Activated CD8-positive, alpha-beta memory T cell treated with anti-CD3 and anti-CD28 coated beads, Interleukin-2, amount 10 ng/mL, durations not matched to agents 7 days and 5 days (primary cell): ENCODE data around the gene RITA1. TPM values are rescaled to one million over a fixed set of nuclear protein-coding genes. Genes with fewer than 3 reads are reported as not detected.
"Not testable (repeated sequence)": the region's sequence is repeated elsewhere in the genome, so short reads cannot be mapped to it uniquely, and the experiment has no call there.

Source experiments
- ATAC-seq: fragments of 150-1000 bp; cut with Tn5 transposase; one replicate; pipeline ENCODE4 v1.10.0; 2021; ENCODE audit warnings: moderate library complexity
- CTCF ChIA-PET: fragments of 350-600 bp; sonication (Branson Sonifier 250); formaldehyde crosslinking; loops from one replicate; lab custom pipeline; 2021; ENCODE audit warnings: antibody characterized with exemption; lab: Charles Lee
- DNase-seq: peaks from one replicate; pipeline ENCODE4 v3.0.0-alpha.2; 2020
- H3K27ac Mint-ChIP-seq: one replicate; pipeline ENCODE4 v1.8.0; 2021; ENCODE audit warnings: mild to moderate bottlenecking, mixed read lengths
- H3K27me3 Mint-ChIP-seq: one replicate; pipeline ENCODE4 v1.8.0; 2021; ENCODE audit warnings: mixed read lengths
- H3K36me3 Mint-ChIP-seq: one replicate; pipeline ENCODE4 v1.8.0; 2021; ENCODE audit warnings: mild to moderate bottlenecking, mixed read lengths
- H3K4me1 Mint-ChIP-seq: one replicate; pipeline ENCODE4 v1.8.0; 2021; ENCODE audit warnings: mixed read lengths
- H3K4me3 Mint-ChIP-seq: one replicate; pipeline ENCODE4 v1.8.0; 2021; ENCODE audit warnings: mild to moderate bottlenecking, moderate library complexity, mixed read lengths
- H3K9me3 Mint-ChIP-seq: one replicate; pipeline ENCODE4 v1.8.0; 2022; ENCODE audit warnings: low read depth, mixed read lengths
- total RNA-seq, 2 experiments: library from RNA; stranded (reverse); gene quantifications; one replicate each; pipeline ENCODE4 v1.2.3, GENCODE V29; 2021

RITA1 gene
- total RNA-seq, 2 experiments from 2014 or later = 23.1 to 29.6 TPM

DNA sequence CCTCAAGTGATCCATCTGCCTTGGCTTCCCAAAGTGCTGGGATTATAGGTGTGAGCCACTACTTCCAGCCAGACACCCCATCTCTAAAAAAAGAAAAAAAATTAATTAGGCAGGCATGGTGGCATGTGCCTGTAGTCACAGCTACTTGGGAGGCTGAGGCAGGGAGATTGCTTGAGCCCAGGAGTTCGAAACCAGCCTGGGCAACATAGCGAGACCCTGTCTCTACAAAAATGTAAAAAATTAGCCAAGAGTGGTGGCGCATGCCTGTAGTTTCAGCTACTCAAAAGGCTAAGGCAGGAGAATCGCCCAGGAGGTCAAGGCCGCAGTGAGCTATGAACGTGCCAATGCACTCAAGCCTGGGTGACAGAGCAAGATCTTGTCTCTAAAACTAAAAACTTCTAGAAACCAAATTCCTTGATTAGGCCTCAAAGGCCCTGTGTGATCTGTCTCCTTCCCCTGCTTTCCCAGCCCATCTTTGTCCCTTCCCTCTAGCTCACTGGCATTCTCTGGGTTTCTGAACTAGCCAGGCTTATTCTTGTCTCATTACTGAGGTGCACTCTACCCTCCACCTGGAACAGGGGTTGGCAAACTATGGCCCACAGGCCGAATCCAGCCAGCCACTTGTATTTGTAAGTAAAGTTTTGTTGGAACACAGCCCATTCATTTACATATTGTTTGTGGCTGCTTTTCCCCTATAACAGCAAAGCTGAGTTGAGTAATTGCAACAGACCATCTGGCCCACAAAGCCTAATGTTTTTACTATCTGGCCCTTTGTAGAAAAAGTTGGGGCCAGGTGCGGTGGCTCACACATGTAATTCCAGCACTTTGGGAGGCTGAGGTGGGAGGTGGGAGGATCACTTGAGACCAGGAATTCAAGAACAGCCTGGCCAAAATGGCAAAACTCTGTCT lies 18.6 kb downstream of the RITA1 start:
- H3K27ac Mint-ChIP-seq = peak overlapping the region; percentile 61
- peaks cover 8% of the 10 kb centered on the region for H3K36me3 Mint-ChIP-seq
- no peak for ATAC-seq
- H3K27me3 Mint-ChIP-seq = no peaks in the 10 kb centered on the region
- H3K4me3 Mint-ChIP-seq = no peak overlapping the region
- no peaks in the 10 kb centered on the region for H3K9me3 Mint-ChIP-seq
- H3K4me1 Mint-ChIP-seq = peaks cover 41% of the 10 kb centered on the region
- no peak for DNase-seq
- CTCF ChIA-PET = interaction anchor here (0.9 to 2.8 kb wide), 6 partner anchors 9 to 221 kb away, joined by 3 to 12 read pairs (median 4); no protein-coding TSS in a partner anchor

- Mint-ChIP-seq H3K4me1 (peaks cover 46% of the 10 kb centered on the region), H3K27ac (no peak overlapping the region), H3K36me3 (peaks cover 8% of the 10 kb centered on the region), H3K27me3 (no peaks in the 10 kb centered on the region), H3K9me3 (no peaks in the 10 kb centered on the region), H3K4me3 (no peak overlapping the region)
- DNase-seq = no peak
- CTCF ChIA-PET = interaction anchor here (1.2 to 2.8 kb wide), 5 partner anchors 8 to 221 kb away, joined by 3 to 12 read pairs (median 3); no protein-coding TSS in a partner anchor
- no peak for ATAC-seq
Measured at GRCh38 chr12:113204804-113205203, 19.3 kb downstream of the RITA1 start.

GRCh38 chr12:113206802-113207201 lies 21.3 kb downstream of the RITA1 start:
- CTCF ChIA-PET = interaction anchor here (1.7 kb wide), 1 partner anchor 218 kb away, joined by 6 read pairs; no protein-coding TSS in a partner anchor
- Mint-ChIP-seq H3K4me1 (peaks cover 66% of the 10 kb centered on the region), H3K36me3 (peaks cover 17% of the 10 kb centered on the region)
- not testable (repeated sequence) for ATAC-seq, DNase-seq, H3K9me3 Mint-ChIP-seq, H3K27me3 Mint-ChIP-seq, H3K4me3 Mint-ChIP-seq, H3K27ac Mint-ChIP-seq

- Mint-ChIP-seq H3K4me1 (peaks cover 70% of the 10 kb centered on the region), H3K4me3 (no peak overlapping the region), H3K9me3 (peaks cover 3% of the 10 kb centered on the region), H3K27me3 (no peaks in the 10 kb centered on the region), H3K27ac (peak overlapping the region; percentile 90), H3K36me3 (peaks cover 17% of the 10 kb centered on the region)
- peak; percentile 59 for DNase-seq
- ATAC-seq = peak; percentile 21
- CTCF ChIA-PET = interaction anchor here (0.7 to 4.5 kb wide), 9 partner anchors 8 to 218 kb away, joined by 3 to 31 read pairs (median 3); partner anchors contain the start of genes DDX54 and TPCN1
Measured at GRCh38 chr12:113207613-113208040, 22.1 kb downstream of the RITA1 start.

DNA sequence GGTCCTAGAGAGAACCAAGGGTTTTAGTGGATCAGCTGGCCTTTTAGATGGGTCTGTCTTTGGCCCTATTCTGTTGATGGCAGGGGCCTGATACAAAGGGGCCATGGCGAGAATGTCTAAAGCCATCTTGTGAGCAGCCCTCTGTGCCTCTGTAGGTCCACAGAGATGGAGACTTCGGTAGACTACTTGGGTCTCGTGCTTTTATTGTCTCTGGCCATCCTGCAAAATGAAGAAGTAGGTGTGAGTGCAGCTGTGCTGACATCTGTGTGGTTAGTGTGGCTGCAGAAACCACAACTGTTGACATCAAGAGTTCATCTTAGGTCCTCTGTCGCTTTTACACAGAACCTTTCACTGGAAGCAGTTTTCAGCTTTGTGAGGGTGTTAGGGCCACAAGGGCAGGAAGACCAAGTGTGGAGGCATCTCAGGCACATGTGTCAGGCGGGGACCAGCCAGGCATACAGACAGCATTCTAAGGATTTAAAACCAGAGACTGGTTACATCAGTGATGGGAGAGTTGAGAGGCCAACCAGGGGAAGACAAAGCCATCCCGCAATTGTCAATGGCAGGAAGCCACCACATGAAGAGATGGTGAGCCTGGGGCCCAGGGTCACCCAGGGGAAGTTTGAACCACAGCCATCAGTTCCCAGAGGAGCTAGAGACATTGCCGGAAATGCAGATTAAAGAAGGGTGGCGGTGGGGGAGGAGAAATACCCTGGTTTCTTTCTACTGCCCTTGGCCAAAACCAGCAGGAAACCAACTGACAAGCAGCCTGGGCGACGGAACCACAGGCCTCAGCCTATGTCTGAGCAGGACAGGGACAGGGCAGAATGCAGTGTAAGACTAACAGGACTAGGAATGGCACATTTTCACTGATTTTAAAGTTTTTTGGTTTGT lies 22.8 kb downstream of the RITA1 start:
- DNase-seq (peak; percentile 94), ATAC-seq (peak; percentile 85)
- CTCF ChIA-PET = interaction anchor here (0.7 to 4.5 kb wide), 10 partner anchors 9 to 217 kb away, joined by 3 to 31 read pairs (median 4); partner anchors contain the start of genes DDX54 and TPCN1
- Mint-ChIP-seq H3K27me3 (no peaks in the 10 kb centered on the region), H3K9me3 (peaks cover 3% of the 10 kb centered on the region), H3K4me3 (peak overlapping the region; percentile 37), H3K36me3 (peaks cover 17% of the 10 kb centered on the region), H3K27ac (peak overlapping the region; percentile 90), H3K4me1 (peaks cover 73% of the 10 kb centered on the region)

DNA sequence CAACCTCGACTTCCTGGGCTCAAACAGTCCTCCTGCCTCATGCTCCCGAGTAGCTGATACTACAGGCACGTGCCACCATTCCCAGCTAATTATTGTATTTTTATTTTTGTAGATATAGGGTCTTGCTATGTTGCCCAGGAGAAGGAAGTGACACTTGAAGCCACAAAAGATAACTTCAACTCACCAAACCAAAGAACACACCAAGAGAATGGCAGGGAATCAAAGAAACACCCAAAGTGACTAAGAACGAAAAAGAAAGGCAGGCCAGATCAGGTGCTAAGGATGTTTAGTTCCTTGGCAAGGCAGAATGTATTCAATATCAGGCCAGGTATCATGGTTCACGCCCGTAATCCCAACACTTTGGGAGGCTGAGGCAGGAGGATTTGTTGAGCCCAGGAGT lies 25.6 kb downstream of the RITA1 start:
- no peak for DNase-seq
- no peak for ATAC-seq
- H3K27ac Mint-ChIP-seq = peak overlapping the region; percentile 6
- H3K4me3 Mint-ChIP-seq = no peak overlapping the region
- CTCF ChIA-PET = interaction anchor here (4.5 kb wide), 1 partner anchor 11 kb away, joined by 31 read pairs; the partner anchor contains the start of gene TPCN1
- peaks cover 15% of the 10 kb centered on the region for H3K36me3 Mint-ChIP-seq
- H3K9me3 Mint-ChIP-seq = peaks cover 3% of the 10 kb centered on the region
- H3K27me3 Mint-ChIP-seq = no peaks in the 10 kb centered on the region
- H3K4me1 Mint-ChIP-seq = peaks cover 79% of the 10 kb centered on the region

DNA sequence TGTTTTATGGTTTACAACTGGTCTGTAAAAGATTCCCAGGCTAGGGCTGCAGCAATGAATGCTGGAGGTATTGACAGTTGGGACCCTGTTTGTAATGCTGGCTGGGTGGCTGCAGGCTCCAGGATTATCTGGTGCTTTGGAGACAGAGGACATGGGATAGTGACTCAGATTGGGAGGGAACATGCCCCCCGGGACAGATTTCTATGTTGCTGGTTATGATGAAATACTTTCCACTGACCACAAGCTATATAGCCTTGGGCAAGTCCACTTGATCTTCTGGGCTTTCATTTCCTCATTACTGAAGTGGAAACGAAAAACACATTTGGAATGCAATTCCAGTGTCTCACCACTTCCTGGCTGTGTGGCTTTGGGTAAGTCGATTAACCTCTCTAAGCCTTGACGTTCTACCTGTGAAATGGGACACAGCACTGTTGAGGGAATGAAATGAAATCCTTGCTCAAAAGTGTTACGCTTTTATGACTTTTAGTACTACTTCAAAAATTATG lies 29.4 kb downstream of the RITA1 start:
- Mint-ChIP-seq H3K27me3 (peaks cover 3% of the 10 kb centered on the region), H3K4me1 (peaks cover 50% of the 10 kb centered on the region), H3K4me3 (no peak overlapping the region), H3K9me3 (peaks cover 3% of the 10 kb centered on the region), H3K36me3 (peaks cover 9% of the 10 kb centered on the region), H3K27ac (no peak overlapping the region)
- CTCF ChIA-PET = no interaction called here
- DNase-seq = peak; percentile 58
- ATAC-seq = peak; percentile 44

DNA sequence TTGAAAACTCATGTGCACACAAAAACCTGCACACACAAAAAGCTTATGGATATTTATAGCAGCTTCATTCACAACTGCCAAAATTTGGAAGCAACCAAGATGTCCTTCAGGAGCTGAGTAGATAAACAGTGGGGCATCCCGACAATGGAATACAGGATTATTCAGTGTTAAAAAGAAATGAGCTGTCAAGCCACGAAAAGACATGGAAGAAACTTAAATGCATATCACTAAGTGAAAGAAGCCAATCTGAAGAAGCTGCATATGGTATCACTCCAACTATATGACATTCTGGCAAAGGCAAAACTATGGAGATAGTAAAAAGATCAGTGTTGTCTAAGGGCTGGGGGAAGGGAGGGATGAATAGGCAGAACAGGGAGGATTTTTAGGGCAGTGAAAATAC lies 30.5 kb downstream of the RITA1 start:
- CTCF ChIA-PET = interaction anchor here (1.1 to 1.3 kb wide), 2 partner anchors 10 to 17 kb away, joined by 3 to 4 read pairs; no protein-coding TSS in a partner anchor
- Mint-ChIP-seq H3K4me1 (peaks cover 48% of the 10 kb centered on the region), H3K27ac (no peak overlapping the region), H3K9me3 (no peaks in the 10 kb centered on the region), H3K27me3 (peaks cover 3% of the 10 kb centered on the region), H3K4me3 (no peak overlapping the region), H3K36me3 (peaks cover 5% of the 10 kb centered on the region)
- ATAC-seq (no peak), DNase-seq (no peak)

DNA sequence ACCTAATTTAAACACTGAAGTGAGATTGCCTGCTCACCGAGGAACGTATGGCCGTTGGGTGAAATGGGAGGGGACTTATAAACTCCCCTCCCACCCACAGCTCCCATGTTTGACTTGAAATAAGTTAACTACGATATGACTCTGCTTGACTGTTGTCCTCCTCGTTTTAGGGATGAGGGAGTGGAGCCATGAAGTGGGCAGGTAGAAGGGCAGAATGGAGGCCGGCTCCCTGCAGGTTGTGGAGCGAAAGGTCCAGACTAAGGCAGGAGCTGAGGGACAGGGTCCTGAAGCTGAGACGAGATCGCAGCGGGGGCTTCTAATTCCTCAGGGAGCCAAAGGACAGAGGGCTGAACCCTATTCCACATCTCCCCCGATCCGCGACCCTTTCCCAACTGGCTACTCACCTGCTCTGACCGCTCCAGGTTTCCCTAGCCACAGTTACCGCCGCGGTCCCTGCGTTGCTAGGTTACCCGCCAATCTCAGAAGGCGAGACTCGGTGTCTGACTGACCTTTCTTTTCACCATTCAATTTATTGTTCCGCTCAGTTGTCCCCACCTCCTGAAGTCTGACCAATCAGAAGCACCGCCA lies 35.2 kb downstream of the RITA1 start:
- Mint-ChIP-seq H3K27me3 (peaks cover 3% of the 10 kb centered on the region), H3K4me1 (peaks cover 42% of the 10 kb centered on the region), H3K4me3 (peak overlapping the region; percentile 80), H3K36me3 (no peaks in the 10 kb centered on the region), H3K9me3 (no peaks in the 10 kb centered on the region), H3K27ac (peak overlapping the region; percentile 88)
- CTCF ChIA-PET = interaction anchor here (5.0 kb wide), 1 partner anchor 11 kb away, joined by 31 read pairs; no protein-coding TSS in a partner anchor
- no peak for ATAC-seq
- DNase-seq = no peak

- Mint-ChIP-seq H3K36me3 (no peaks in the 10 kb centered on the region), H3K4me1 (peaks cover 36% of the 10 kb centered on the region), H3K9me3 (no peaks in the 10 kb centered on the region), H3K4me3 (peak within 1 kb of the TSS; percentile 80), H3K27me3 (peaks cover 3% of the 10 kb centered on the region), H3K27ac (peak within 1 kb of the TSS; percentile 88)
- ATAC-seq (peak; percentile 95), DNase-seq (peak; percentile 99)
- CTCF ChIA-PET = interaction anchor here (1.0 to 5.0 kb wide), 4 partner anchors 12 to 745 kb away, joined by 3 to 31 read pairs (median 8); partner anchors contain the start of gene DDX54
Measured at GRCh38 chr12:113221181-113221996, 35.9 kb downstream of the RITA1 start, which contains the start of gene TPCN1. TSS of gene TPCN1 (plus strand) at chr12:113221464. CDS start at chr12:113226853, 5,389 bp downstream.

GRCh38 chr12:113221997-113222729 lies 36.6 kb downstream of the RITA1 start:
- H3K27ac Mint-ChIP-seq = peak overlapping the region; percentile 88
- CTCF ChIA-PET = interaction anchor here (1.0 to 5.0 kb wide), 10 partner anchors 10 to 744 kb away, joined by 3 to 31 read pairs (median 6); partner anchors contain the start of gene DDX54
- H3K4me3 Mint-ChIP-seq = peak overlapping the region; percentile 80
- H3K27me3 Mint-ChIP-seq = peaks cover under 1% of the 10 kb centered on the region
- ATAC-seq (no peak), DNase-seq (no peak)
- peaks cover under 1% of the 10 kb centered on the region for H3K36me3 Mint-ChIP-seq
- H3K4me1 Mint-ChIP-seq = peaks cover 34% of the 10 kb centered on the region
- no peaks in the 10 kb centered on the region for H3K9me3 Mint-ChIP-seq
